ENCODE results near the gene MRPL14. TPM values are rescaled to one million over a fixed set of nuclear protein-coding genes. Genes with fewer than 3 reads are reported as not detected.
A peak's percentile ranks its signal among the peaks of the same experiment; 100 is the strongest.
"Not testable (repeated sequence)": the region's sequence is repeated elsewhere in the genome, so short reads cannot be mapped to it uniquely, and the experiment has no call there.

The MRPL14 gene
- total RNA-seq, 1 experiment from 2014 or later = 58.8 TPM

- no peaks in the 10 kb centered on the region for H3K9me3 ChIP-seq (replicated peaks)
- no peaks in the 10 kb centered on the region for H3K27me3 ChIP-seq
- no peaks in the 10 kb centered on the region for H3K4me1 ChIP-seq
- H3K27ac ChIP-seq = no peak overlapping the region
- peak in 1 of 2 experiments; percentile 22 for DNase-seq
- no peak overlapping the region for H3K4me3 ChIP-seq
- H3K36me3 ChIP-seq = peaks cover 14% of the 10 kb centered on the region
Observed at GRCh38 chr6:44105146-44105545, 22.1 kb downstream of the MRPL14 start.

DNA sequence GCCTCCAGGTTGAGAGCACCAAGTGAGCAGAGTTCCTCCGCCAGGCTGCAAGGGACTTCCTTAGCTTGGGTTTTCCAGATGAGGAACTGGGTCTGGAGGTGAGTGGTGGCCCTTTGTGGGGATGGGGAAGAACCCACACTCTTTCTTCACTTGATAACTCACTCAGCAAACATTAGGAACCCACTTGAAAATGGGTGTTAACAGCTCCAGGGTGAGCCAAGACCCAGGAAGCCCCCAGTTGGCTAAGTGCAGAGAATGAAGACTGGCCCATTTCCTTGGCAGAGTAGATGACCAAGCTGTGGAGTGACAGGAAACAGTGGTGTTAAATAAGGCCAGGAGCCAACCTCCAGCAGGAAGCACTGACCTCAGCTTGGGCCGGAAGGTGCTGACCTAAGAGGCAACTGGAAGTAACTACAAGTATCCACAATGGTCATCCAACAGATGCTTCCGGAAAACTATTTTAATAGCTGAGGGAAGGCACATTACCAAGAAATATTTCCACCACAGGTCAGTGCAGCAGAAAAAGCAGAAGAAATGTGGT lies 22.7 kb downstream of the MRPL14 start:
- DNase-seq = no peak
- H3K4me1 ChIP-seq = no peaks in the 10 kb centered on the region
- H3K27me3 ChIP-seq = no peaks in the 10 kb centered on the region
- H3K36me3 ChIP-seq = peaks cover 14% of the 10 kb centered on the region
- H3K27ac ChIP-seq = no peak overlapping the region
- H3K9me3 ChIP-seq (replicated peaks) = no peaks in the 10 kb centered on the region
- no peak overlapping the region for H3K4me3 ChIP-seq

DNA sequence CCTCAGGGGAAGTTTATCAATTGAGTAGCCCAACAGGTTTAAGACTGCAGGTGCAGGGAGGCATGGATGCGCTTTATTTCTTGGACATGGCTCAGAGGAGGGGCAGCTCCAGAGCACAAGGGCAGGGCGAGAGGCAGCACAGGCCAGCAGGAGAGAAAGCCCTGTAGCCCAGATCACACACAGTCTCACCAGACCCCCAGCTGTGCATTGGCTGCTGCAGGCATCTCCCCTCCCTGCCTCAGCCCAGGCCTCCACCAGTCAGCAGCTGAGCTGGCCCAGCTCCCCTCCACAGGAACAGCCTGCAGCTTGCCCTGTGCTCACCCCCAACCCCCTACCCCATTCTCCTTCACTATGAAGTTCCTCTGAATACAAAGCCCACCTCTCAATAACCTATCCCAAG lies 24.7 kb downstream of the MRPL14 start:
- no peaks in the 10 kb centered on the region for H3K9me3 ChIP-seq (replicated peaks)
- H3K27me3 ChIP-seq = no peaks in the 10 kb centered on the region
- peak in 1 of 2 experiments; percentile 14 for DNase-seq
- H3K4me1 ChIP-seq = no peaks in the 10 kb centered on the region
- H3K36me3 ChIP-seq = peaks cover 10% of the 10 kb centered on the region
- no peak overlapping the region for H3K4me3 ChIP-seq
- no peak overlapping the region for H3K27ac ChIP-seq

- no peaks in the 10 kb centered on the region for H3K27me3 ChIP-seq
- no peak overlapping the region for H3K4me3 ChIP-seq
- no peaks in the 10 kb centered on the region for H3K4me1 ChIP-seq
- H3K27ac ChIP-seq = no peak overlapping the region
- peaks cover 10% of the 10 kb centered on the region for H3K36me3 ChIP-seq
- no peaks in the 10 kb centered on the region for H3K9me3 ChIP-seq (replicated peaks)
- DNase-seq = no peak
Observed at GRCh38 chr6:44101832-44102231, 25.4 kb downstream of the MRPL14 start.

DNA sequence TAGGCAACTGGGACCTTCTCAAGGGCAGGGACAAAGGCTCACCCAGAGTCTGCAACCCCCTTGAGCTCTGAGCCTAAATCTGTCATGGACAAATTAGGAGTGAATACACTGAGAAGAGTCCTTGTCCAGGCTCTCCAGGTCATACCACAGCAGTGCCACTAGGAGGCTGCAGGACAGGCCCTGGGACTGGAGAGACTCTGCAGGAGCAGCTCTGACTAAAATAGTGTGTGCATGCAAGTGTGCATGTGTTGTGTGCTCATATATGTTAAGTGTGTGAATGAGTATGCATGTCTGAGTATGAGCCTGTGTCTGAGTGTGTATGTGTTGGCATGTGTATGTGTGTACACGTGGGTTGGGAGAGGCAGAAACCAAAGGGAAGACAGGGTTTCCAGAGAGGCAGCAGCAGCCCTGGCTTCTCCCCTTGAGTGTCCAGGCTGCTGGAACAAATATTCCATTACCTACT lies 27.1 kb downstream of the MRPL14 start:
- Histone ChIP-seq H3K9me3 (replicated peaks) (no peaks in the 10 kb centered on the region), H3K36me3 (peaks cover 7% of the 10 kb centered on the region), H3K4me3 (no peak overlapping the region), H3K27me3 (no peaks in the 10 kb centered on the region), H3K4me1 (no peaks in the 10 kb centered on the region), H3K27ac (no peak overlapping the region)
- peak; percentile 35 to 51 for DNase-seq

DNA sequence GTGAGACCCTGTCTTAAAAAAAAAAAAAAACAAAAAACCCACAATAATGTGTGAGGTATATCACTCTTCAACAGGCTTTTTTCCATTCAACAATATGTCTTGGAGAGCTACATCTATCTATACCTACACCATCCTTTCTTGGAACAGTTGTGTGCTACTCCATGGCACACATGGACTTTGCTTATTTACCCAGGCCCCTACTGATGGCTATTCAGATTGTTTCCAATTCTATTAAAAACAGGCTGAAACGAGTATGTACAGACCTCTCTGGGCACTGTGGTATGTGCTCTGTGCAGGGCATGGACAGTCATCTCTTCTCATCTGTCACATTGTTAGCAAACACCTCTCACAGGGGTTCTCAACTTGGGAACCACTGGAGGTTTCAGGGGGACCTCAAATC lies 28.1 kb downstream of the MRPL14 start:
- Histone ChIP-seq H3K9me3 (replicated peaks) (no peaks in the 10 kb centered on the region), H3K27me3 (no peaks in the 10 kb centered on the region), H3K4me1 (no peaks in the 10 kb centered on the region)

DNA sequence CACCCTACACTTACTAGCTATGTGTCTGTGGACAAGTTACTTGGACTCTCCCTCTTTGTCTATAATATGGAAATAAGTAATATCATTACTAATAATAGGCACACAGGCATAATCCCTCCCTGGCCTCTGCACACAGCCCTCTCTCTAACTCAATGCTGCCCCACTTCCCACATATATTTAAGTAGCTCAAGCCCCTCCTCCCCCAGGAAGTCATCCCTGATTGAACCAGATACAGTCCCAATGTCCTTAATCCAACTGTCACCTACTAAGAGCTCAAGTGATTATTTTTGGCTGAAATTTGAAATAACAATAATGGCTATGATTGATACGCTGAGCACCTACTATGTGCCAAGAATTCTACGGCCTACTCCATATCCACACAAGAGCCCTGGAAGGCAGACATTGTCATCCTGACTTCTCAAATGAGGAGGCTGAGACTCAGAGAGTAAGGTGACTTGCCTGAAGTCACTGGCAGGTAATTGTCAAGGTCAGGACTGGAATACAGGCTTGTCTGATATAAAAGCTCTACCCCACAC lies 29.4 kb downstream of the MRPL14 start:
- no peak overlapping the region for H3K27ac ChIP-seq
- no peaks in the 10 kb centered on the region for H3K9me3 ChIP-seq (replicated peaks)
- H3K36me3 ChIP-seq = no peaks in the 10 kb centered on the region
- H3K4me1 ChIP-seq = no peaks in the 10 kb centered on the region
- H3K4me3 ChIP-seq = no peak overlapping the region
- H3K27me3 ChIP-seq = no peaks in the 10 kb centered on the region
- DNase-seq = no peak

More for the DNA sequence above, 28.1 kb downstream of the MRPL14 start:
- H3K27ac ChIP-seq = no peak overlapping the region
- H3K4me3 ChIP-seq = no peak overlapping the region
- peaks cover 6% of the 10 kb centered on the region for H3K36me3 ChIP-seq
- DNase-seq = no peak

DNA sequence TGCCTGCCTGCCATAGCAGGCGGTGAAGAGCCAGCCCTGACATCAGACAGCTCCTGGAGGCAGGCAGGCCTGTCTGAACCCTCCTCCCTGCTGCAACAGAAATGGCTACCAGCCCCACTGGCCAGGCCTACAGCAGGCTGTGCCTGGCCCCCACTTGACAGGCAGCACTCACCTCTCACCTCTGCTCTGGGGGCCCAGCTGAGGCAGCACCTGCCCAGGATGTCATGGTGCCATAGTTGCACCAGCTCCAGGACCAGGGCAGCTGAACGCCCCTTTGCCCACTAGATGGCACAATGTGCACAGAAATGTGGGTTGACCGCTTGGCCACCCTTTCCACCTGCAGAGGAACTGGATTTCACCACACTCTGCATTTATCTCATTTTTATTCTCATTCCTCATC lies 30.6 kb downstream of the MRPL14 start:
- no peaks in the 10 kb centered on the region for H3K27me3 ChIP-seq
- no peaks in the 10 kb centered on the region for H3K9me3 ChIP-seq (replicated peaks)
- H3K4me3 ChIP-seq = no peak overlapping the region
- DNase-seq = peak; percentile 60 to 83
- H3K4me1 ChIP-seq = no peaks in the 10 kb centered on the region
- H3K27ac ChIP-seq = no peak overlapping the region
- H3K36me3 ChIP-seq = no peaks in the 10 kb centered on the region

DNA sequence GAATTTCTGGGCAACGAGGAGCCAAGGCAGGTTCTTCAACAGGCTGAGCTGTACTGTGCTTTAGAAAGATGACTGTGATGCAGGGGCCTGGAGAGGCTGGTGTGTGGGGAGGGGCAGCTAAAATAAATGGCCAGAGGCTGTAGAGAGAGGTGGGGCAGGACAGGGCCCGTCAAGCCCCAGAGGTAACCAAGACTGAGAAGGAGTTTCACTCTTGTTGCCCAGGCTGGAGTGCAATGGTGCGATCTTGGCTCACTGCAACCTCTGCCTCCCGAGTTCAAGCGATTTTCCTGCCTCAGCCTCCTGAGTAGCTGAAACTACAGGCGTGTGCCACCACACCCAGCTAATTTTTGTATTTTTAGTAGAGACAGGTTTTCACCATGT lies 32.0 kb downstream of the MRPL14 start:
- not testable (repeated sequence) for H3K27me3 ChIP-seq; H3K4me1 ChIP-seq; H3K4me3 ChIP-seq; H3K36me3 ChIP-seq; DNase-seq; H3K27ac ChIP-seq; H3K9me3 ChIP-seq (replicated peaks)

GRCh38 chr6:44094403-44095242 lies 32.6 kb downstream of the MRPL14 start:
- Histone ChIP-seq H3K4me1 (no peaks in the 10 kb centered on the region), H3K36me3 (no peaks in the 10 kb centered on the region), H3K9me3 (replicated peaks) (no peaks in the 10 kb centered on the region), H3K27me3 (no peaks in the 10 kb centered on the region), H3K27ac (no peak overlapping the region), H3K4me3 (no peak overlapping the region)
- DNase-seq = no peak

DNA sequence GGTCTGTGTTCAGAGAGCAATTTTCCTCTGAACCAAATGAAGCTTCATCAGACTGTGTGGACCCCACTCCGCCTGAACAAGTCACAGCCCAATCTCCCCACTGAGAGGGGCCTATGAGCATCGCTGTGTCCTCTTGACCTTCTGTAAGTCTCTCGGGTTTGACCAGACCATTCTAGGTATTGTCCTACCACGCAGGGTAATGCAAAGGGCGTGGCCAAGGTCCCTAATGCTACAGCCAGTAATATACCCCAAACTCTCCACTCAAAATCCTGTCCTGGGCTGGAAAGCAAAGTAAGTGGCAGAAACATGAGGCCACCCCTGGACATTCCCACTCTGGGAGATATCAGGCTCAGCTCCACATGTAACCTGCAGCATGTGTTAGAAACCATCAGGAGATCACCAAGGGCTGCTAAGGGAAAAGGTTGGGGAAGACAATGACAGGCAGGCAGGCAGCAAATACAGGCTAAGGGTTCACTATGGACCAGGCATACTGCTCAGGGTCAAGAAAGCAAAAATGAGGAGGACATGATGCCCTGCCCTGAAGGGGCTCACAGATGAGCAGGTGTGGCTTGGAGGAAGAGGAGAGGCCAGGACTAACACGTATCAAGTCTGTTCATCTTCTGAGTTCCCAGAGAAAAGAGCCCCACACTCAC lies 33.4 kb downstream of the MRPL14 start:
- Histone ChIP-seq H3K27ac (no peak overlapping the region), H3K4me3 (no peak overlapping the region), H3K36me3 (no peaks in the 10 kb centered on the region), H3K9me3 (replicated peaks) (no peaks in the 10 kb centered on the region), H3K27me3 (no peaks in the 10 kb centered on the region), H3K4me1 (no peaks in the 10 kb centered on the region)
- no peak for DNase-seq

GRCh38 chr6:44093066-44093465 lies 34.2 kb downstream of the MRPL14 start:
- Histone ChIP-seq H3K36me3 (no peaks in the 10 kb centered on the region), H3K27me3 (no peaks in the 10 kb centered on the region), H3K4me1 (no peaks in the 10 kb centered on the region), H3K4me3 (no peak overlapping the region), H3K27ac (no peak overlapping the region), H3K9me3 (replicated peaks) (no peaks in the 10 kb centered on the region)
- DNase-seq = no peak

GRCh38 chr6:44091981-44092884 lies 35.0 kb downstream of the MRPL14 start:
- Histone ChIP-seq H3K27ac (no peak overlapping the region), H3K9me3 (replicated peaks) (no peaks in the 10 kb centered on the region), H3K4me1 (no peaks in the 10 kb centered on the region), H3K36me3 (no peaks in the 10 kb centered on the region), H3K27me3 (no peaks in the 10 kb centered on the region), H3K4me3 (no peak overlapping the region)
- no peak for DNase-seq

DNA sequence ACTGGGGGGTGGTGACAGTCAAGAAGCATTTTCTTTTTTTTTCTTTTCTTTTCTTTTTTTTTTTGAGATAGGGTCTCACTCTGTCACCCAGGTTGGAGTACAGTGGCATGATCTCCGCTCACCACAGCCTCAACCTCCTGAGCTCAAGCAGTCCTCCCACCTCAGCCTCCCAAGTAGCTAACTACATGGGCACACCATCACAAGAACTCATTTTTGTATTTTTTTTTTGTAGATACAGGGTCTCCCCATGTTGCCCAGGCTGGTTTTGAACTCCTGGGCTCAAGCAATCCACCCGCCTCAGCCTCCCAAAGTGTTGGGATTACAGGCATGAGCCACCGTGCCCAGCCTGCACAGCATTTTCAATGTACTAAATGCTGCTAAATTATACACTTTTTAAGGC lies 35.9 kb downstream of the MRPL14 start:
- H3K36me3 ChIP-seq; H3K27ac ChIP-seq; H3K9me3 ChIP-seq (replicated peaks); DNase-seq; H3K4me3 ChIP-seq; H3K27me3 ChIP-seq; H3K4me1 ChIP-seq: not testable (repeated sequence)
